GM10248 (cell line): ENCODE data around the gene CLEC4F.

Experiments
- CTCF ChIA-PET: fragments of 300-600 bp; sonication (Branson Sonifier 250); formaldehyde crosslinking; extraction: SDS; loops from one replicate; lab custom pipeline; 2021; ENCODE audit warnings: antibody characterized with exemption; lab: Yijun Ruan, JAX
- POLR2A ChIA-PET: fragments of 350-650 bp; sonication (Branson Sonifier 250); formaldehyde crosslinking; extraction: SDS; loops from one replicate; lab custom pipeline; 2020; ENCODE audit warnings: antibody characterized with exemption; lab: Yijun Ruan, JAX
- DNase-seq: peaks from one replicate; pipeline ENCODE4 v3.0.0; 2012; ENCODE audit errors: extremely low spot score
- CTCF ChIP-seq: IDR thresholded peaks from 2 replicates; pipeline ENCODE4 v1.5.1; 2012; ENCODE audit warnings: mild to moderate bottlenecking, low read depth; ENCODE audit errors: extremely low read depth, missing control alignments, control extremely low read depth

The CLEC4F gene

GRCh38 chr2:70828914-70829824 lies 8.8 kb upstream of the CLEC4F start:
- POLR2A ChIA-PET = no interaction called here
- no peak for DNase-seq
- CTCF ChIA-PET = interaction anchor here (1.1 to 1.3 kb wide), 2 partner anchors 18 to 28 kb away, joined by 4 read pairs; no protein-coding TSS in a partner anchor
- no peak for TF ChIP-seq CTCF

- ChIA-PET CTCF (interaction anchor here (1.1 to 1.3 kb wide), 2 partner anchors 17 to 29 kb away, joined by 4 read pairs; no protein-coding TSS in a partner anchor), POLR2A (no interaction called here)
- no peak for TF ChIP-seq CTCF
- DNase-seq = no peak
Observed at GRCh38 chr2:70828115-70828514, 7.7 kb upstream of the CLEC4F start.

GRCh38 chr2:70827388-70827787 lies 7.0 kb upstream of the CLEC4F start:
- no peak for TF ChIP-seq CTCF
- ChIA-PET CTCF (no interaction called here), POLR2A (no interaction called here)
- DNase-seq = no peak

GRCh38 chr2:70826696-70827350 lies 6.4 kb upstream of the CLEC4F start:
- TF ChIP-seq CTCF = no peak
- CTCF ChIA-PET = interaction anchor here (0.9 to 2.3 kb wide), 3 partner anchors 14 to 34 kb away, joined by 3 to 7 read pairs (median 4); no protein-coding TSS in a partner anchor
- POLR2A ChIA-PET = no interaction called here
- no peak for DNase-seq

GRCh38 chr2:70823249-70823648 lies 2.9 kb upstream of the CLEC4F start:
- no peak for DNase-seq
- CTCF ChIA-PET = interaction anchor here (1.1 kb wide), 1 partner anchor 33 kb away, joined by 3 read pairs; the partner anchor contains the start of gene FIGLA
- POLR2A ChIA-PET = no interaction called here
- no peak for TF ChIP-seq CTCF

GRCh38 chr2:70822843-70823242 lies 2.4 kb upstream of the CLEC4F start:
- TF ChIP-seq CTCF = no peak
- no peak for DNase-seq
- CTCF ChIA-PET = interaction anchor here (1.1 kb wide), 1 partner anchor 32 kb away, joined by 3 read pairs; the partner anchor contains the start of gene FIGLA
- POLR2A ChIA-PET = no interaction called here
